Measurements from ENCODE around the gene PDIA4.
A peak's percentile ranks its signal among the peaks of the same experiment; 100 is the strongest.
"Not testable (repeated sequence)": the region's sequence is repeated elsewhere in the genome, so short reads cannot be mapped to it uniquely, and the experiment has no call there.

Gene PDIA4

GRCh38 chr7:149002604-149003003, 25.7 kb downstream of the PDIA4 start:
- no peak for DNase-seq

- no peak for DNase-seq
These were observed 26.8 kb downstream of the PDIA4 start for GRCh38 chr7:149001427-149002068.

GRCh38 chr7:149000961-149001360, 27.3 kb downstream of the PDIA4 start:
- DNase-seq: no peak

- no peak for DNase-seq
These were observed 29.1 kb downstream of the PDIA4 start for GRCh38 chr7:148999192-148999591.

- no peak for DNase-seq
These were observed 30.8 kb downstream of the PDIA4 start for GRCh38 chr7:148997497-148997896.

- DNase-seq: no peak
These were observed 33.7 kb downstream of the PDIA4 start for GRCh38 chr7:148994576-148994975.

GRCh38 chr7:148993193-148993592, 35.1 kb downstream of the PDIA4 start:
- no peak for DNase-seq

GRCh38 chr7:148991536-148991935, 36.8 kb downstream of the PDIA4 start:
- DNase-seq: no peak

- no peak for DNase-seq
These were observed 40.4 kb downstream of the PDIA4 start for GRCh38 chr7:148987751-148988512.

- DNase-seq: peak; percentile 73
These were observed 41.1 kb downstream of the PDIA4 start for GRCh38 chr7:148987010-148987750.

- no peak for DNase-seq
These were observed 41.6 kb downstream of the PDIA4 start for GRCh38 chr7:148986742-148987009.

GRCh38 chr7:148983200-148984146, 44.8 kb downstream of the PDIA4 start:
- DNase-seq: peak; percentile 64

- no peak for DNase-seq
These were observed 45.6 kb downstream of the PDIA4 start for GRCh38 chr7:148982654-148983199.

- no peak for DNase-seq
These were observed 48.5 kb downstream of the PDIA4 start for GRCh38 chr7:148979827-148980226.

GRCh38 chr7:148979072-148979471, 49.2 kb downstream of the PDIA4 start:
- DNase-seq: not testable (repeated sequence)

- DNase-seq: no peak
These were observed 50.2 kb downstream of the PDIA4 start for GRCh38 chr7:148978091-148978490.

GRCh38 chr7:148975896-148976295, 52.4 kb downstream of the PDIA4 start:
- DNase-seq: no peak

GRCh38 chr7:148973256-148973655, 55.0 kb downstream of the PDIA4 start:
- DNase-seq: no peak

- DNase-seq: no peak
These were observed 55.9 kb downstream of the PDIA4 start for GRCh38 chr7:148972375-148972774.

GRCh38 chr7:148967602-148968001, 60.7 kb downstream of the PDIA4 start:
- DNase-seq: no peak

GRCh38 chr7:148967032-148967372, 61.3 kb downstream of the PDIA4 start:
- no peak for DNase-seq

- DNase-seq: no peak
These were observed 63.6 kb downstream of the PDIA4 start for GRCh38 chr7:148964483-148965267.
